Stimulated activated CD4-positive, alpha-beta T cell treated with anti-CD3 and anti-CD28 coated beads, Interleukin-4, amount 100 ng/mL, for 4 hours (primary cell): ENCODE data around the gene OR8D1.

ENCODE experiments used
- DNase-seq, 2 experiments: peaks; one replicate each; pipeline ENCODE4 v3.0.0-alpha.2; 2020

Gene OR8D1

GRCh38 chr11:124313849-124314248, at the start of gene OR8D1:
TSS of gene OR8D1 (minus strand) at chr11:124313949. CDS start at chr11:124310766, 3,183 bp downstream.
- no peak for DNase-seq

DNA sequence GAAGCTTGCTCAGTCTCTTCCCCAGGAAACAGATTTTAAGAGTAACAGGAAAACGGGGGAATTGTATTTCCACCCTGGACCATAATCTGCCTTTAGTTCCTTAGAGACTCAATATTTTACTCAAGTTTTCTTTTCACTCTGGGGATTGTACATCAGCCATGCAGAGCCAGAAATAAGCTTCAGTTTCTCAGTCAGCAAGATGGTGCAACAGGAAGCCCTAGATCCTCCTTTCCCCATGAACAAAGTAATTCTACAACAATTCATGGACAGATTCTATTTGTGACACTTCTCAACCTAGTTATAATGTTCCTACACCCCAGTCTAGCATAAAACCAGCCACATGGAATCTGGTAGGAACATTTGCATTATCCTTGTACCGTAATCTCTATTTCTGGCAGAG, 45.8 kb upstream of the OR8D1 start:
- DNase-seq, result no peak

- DNase-seq, result no peak
Measured at GRCh38 chr11:124346311-124346955, 32.7 kb upstream of the OR8D1 start.

DNA sequence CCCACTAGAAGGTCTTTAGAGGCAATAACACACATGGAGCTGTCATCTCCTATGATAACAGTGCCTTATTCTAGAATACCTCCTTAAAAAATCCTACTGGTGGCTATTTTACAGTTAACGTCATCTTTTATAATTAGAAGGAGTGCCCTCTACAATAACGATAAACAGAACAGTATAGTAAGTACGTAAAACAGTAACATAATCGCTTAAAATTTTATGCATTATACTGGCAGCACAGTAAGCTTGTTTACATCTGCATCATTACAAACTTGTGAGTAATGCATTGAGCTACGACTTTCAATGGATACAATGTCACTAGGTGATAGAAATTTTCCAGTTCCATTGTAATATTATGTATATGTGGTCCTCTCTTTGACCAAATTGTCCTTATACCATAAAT, 30.6 kb upstream of the OR8D1 start:
- DNase-seq, result no peak

- DNase-seq, result no peak
Measured at GRCh38 chr11:124340142-124340447, 26.3 kb upstream of the OR8D1 start.

DNA sequence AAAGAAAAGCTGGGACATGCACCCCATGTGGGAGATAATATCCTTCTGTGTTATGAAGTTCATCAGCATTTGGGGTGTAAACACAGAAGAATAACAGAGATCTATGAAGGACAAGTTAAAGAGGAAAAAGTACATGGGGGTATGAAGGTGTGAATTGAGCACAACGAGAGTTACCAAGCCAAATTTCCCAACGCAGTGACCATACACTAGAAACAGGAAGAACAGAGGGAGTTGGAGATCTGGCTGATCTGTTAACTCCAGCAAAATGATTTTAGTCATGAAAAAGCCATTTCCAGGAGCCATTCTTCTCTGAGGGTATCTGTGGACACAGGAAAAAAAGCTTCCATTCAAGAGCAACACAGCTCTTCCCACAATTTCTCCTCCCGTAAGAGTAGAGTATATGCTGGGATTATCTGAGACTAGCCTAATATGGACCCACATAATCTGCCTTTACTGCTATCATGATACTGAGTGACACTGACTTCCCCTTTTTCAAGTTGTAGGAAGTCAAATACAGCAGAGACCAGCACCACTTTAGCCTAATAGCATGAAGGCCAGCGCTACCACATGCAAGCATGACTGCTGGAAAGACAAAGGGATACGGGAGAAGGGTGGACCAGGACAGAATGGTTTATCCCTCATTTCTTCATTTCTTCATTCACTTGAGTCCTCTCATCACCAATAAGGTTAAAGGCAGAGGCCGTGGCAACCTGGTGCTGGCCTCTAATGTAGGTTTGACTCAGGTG, 25.8 kb upstream of the OR8D1 start:
- no peak for DNase-seq

GRCh38 chr11:124331873-124332272, 18.1 kb upstream of the OR8D1 start:
- DNase-seq, result no peak

DNA sequence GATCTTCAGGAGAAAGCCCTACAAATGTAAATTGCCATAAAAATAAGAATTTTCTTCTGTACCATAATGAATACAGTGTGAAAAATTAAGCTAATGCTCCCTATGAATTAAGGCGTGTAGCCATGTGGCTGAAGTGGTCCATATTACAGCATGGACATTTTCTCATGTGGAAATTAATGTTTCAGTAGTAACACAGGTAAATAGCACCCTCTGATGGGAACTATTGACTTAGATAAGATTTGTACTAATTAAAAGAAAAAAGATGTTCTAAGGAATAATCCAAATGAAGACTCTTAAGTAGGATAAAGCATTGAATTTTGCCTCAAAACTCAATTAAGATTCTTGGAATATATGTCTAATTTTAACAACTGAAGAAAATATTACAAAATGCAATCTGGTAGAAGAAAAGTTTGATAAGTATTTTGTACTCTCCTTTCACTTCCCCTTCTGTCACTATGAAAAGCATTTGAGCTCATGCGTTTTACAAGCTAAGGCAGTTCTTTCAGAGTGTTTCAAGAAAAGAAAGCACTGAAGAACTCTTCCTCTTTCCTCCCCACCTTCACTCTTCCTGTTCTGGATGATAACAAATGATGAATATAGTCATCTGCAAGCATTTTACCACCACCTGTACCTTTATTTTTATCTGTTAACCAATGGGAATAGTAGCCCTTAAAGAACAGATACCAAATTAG, 16.2 kb upstream of the OR8D1 start:
- DNase-seq, result no peak

- no peak for DNase-seq
Measured at GRCh38 chr11:124327775-124328174, 14.0 kb upstream of the OR8D1 start.

DNA sequence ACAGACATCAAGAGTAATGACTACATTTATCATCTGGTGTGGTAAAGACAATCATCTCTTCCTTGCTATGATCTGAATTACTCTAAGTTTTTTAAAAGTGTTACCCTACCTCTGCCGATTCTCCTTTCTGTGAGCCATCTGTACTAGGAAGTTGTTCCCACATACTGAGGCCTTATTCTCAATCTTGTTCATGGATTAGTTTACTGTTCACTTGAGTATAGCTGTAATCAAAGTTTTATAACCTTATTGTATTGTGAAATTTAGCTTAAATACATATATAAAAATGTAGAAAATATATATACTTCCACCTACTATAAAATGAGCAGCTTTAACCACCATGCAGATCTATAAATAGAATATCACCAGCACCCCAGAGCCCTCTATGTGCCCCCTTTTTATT, 8.6 kb upstream of the OR8D1 start:
- DNase-seq, result no peak

DNA sequence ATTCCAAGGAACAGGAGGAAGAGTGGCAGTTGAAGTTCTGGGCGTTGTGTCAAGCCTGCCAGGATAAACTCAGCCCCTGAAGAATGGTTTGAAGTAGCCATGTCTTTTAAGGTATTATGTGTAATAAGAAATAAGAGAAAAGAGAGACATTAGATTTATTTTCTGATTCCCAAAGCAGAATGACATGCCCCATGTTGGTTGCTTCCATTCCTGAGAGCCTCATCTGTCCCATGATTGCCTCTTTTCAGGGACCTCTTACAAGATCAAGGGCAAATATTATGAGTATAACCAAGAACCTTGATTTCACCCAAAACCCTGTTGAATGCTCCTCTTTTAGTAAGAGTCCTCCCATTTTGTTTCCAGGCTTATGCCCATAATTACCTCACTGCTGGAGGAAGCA, 6.3 kb upstream of the OR8D1 start, which contains the start of gene OR8D2:
TSS of gene OR8D2 (minus strand) at position 101 of the 400 bp plus-strand sequence. CDS start at position 101, 0 bp downstream.
- DNase-seq, result no peak

DNA sequence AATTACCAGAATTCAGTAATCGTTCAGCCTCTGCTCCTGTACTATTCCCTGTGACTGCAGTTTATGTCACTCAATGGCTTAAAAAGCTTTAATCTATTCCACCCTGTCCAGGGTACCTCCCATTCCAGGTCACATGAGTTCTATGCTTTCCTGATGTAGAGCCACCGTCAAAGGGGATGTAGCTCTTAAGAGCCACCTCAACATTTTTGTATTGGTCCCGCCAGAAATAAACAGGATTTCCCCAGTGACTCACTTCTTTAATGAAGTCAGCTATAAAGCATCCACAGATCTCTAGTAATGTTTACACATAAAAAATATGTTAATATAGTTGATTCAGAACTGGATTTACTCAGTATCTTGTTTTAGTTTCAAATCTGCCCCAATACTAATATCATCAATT, 1.3 kb upstream of the OR8D1 start:
- no peak for DNase-seq

DNA sequence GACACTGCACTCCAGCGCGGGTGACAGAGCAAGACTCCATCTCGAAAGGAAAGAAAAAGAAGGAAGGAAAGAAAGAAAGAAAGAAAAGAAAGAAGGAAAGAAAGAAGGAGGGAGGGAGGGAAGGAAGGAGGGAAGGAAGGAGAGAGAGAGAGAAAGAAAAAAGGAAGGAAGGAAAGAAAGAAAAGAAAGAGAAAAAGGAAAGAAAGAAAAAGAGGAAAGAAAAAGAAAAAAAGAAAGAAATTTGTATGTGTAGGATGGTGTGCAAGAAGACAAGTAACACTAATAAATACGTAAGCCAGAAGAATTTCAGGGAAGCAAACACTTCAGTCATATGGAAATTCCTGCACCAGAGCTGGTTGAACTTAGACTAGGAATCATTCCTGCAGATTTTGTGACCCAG, 618 bp downstream of the OR8D1 start:
- DNase-seq, result no peak

GRCh38 chr11:124311670-124312069, 2.1 kb downstream of the OR8D1 start:
- DNase-seq, result no peak

- DNase-seq, result no peak
Measured at GRCh38 chr11:124311269-124311668, 2.5 kb downstream of the OR8D1 start.

DNA sequence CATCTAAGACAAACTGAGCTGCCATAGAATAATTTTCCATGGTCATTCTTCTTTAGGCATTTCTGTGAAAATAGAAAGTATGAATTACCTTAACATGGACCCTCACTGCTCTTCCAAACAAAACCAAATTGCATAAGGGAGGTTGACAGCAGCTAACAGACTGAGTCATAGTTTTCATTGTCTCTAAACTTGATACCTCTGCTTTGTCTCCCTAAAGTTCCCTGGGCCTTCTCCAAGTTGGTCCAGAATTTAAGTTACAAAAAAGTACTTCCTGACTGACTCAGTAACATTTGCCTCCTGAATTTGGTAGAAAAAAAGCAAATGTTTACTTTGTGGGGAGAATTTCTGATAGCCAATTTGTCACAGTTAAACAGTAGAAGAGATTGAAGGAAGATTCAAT, 3.0 kb downstream of the OR8D1 start:
- no peak for DNase-seq

DNA sequence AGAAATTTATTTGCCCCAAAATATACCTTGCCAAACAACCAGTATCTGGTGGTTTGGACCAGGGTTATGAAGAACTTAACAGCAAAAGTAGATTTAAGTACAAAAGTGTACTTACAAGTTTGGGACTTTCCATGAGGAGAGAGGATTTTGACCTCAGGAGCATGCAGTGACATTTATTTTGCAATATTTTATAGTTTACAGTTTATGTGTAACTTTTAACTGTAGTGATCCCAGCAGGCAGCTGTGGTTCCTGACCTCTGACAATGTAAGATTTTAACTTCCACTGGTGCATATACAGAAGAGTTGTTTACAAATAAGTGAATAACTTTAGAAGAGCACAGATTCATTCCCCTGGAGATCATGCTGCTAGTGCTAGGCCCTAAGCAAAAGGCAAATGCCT, 6.7 kb downstream of the OR8D1 start:
- no peak for DNase-seq

- DNase-seq, result no peak
Measured at GRCh38 chr11:124302347-124303125, 11.2 kb downstream of the OR8D1 start.

GRCh38 chr11:124301548-124301947, 12.2 kb downstream of the OR8D1 start:
- DNase-seq, result no peak

GRCh38 chr11:124297921-124298320, 15.8 kb downstream of the OR8D1 start:
- no peak for DNase-seq

- no peak for DNase-seq
Measured at GRCh38 chr11:124296016-124296415, 17.7 kb downstream of the OR8D1 start.

- DNase-seq, result no peak
Measured at GRCh38 chr11:124294687-124295086, 19.1 kb downstream of the OR8D1 start.

- DNase-seq, result no peak
Measured at GRCh38 chr11:124285610-124286344, 28.0 kb downstream of the OR8D1 start.
